Retinal pigment epithelial cell (primary cell): ENCODE data around the gene ABHD16A.

Experiments used
- DNase-seq: peaks from one replicate; pipeline ENCODE4 v3.0.0-alpha.2; 2010; ENCODE audit warnings: low read depth
- H3K4me3 ChIP-seq: 2 replicates; pipeline ENCODE4 v1.5.1; 2011; ENCODE audit warnings: mild to moderate bottlenecking, low read length, control low read depth, moderate library complexity
- TF ChIP-seq, protein P1 (sequence below): conservative IDR thresholded peaks from 2 replicates; pipeline ENCODE4 v1.5.1; 2011; ENCODE audit warnings: low read depth, low read length, control low read depth, inconsistent platforms

Gene ABHD16A

DNA sequence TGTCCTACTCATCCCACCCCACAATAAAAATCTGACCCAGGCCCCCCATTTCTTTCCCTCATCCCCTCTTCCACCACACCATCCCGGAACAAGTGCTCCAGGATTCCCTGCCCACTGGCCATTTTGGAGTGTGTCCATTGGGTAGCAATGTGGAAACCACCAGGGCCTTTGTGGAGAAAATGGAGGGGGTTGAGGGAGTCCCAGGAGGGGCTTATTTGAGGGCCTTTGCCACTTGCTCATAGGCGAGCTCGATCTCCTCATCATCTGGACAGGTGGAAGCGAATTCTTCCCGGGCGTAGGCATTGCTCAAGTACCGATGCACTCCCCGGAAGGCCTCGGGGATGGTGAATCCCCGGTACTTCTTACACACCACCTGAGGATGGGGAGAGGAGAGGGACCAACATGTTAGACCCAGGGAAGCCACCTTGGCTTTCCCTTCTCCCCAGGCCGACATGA, 27.5 kb upstream of the ABHD16A start:
- peak overlapping the region; percentile 72 for H3K4me3 ChIP-seq
- no peak for DNase-seq
- TF ChIP-seq, protein P1, sequence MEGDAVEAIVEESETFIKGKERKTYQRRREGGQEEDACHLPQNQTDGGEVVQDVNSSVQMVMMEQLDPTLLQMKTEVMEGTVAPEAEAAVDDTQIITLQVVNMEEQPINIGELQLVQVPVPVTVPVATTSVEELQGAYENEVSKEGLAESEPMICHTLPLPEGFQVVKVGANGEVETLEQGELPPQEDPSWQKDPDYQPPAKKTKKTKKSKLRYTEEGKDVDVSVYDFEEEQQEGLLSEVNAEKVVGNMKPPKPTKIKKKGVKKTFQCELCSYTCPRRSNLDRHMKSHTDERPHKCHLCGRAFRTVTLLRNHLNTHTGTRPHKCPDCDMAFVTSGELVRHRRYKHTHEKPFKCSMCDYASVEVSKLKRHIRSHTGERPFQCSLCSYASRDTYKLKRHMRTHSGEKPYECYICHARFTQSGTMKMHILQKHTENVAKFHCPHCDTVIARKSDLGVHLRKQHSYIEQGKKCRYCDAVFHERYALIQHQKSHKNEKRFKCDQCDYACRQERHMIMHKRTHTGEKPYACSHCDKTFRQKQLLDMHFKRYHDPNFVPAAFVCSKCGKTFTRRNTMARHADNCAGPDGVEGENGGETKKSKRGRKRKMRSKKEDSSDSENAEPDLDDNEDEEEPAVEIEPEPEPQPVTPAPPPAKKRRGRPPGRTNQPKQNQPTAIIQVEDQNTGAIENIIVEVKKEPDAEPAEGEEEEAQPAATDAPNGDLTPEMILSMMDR = no peak

DNA sequence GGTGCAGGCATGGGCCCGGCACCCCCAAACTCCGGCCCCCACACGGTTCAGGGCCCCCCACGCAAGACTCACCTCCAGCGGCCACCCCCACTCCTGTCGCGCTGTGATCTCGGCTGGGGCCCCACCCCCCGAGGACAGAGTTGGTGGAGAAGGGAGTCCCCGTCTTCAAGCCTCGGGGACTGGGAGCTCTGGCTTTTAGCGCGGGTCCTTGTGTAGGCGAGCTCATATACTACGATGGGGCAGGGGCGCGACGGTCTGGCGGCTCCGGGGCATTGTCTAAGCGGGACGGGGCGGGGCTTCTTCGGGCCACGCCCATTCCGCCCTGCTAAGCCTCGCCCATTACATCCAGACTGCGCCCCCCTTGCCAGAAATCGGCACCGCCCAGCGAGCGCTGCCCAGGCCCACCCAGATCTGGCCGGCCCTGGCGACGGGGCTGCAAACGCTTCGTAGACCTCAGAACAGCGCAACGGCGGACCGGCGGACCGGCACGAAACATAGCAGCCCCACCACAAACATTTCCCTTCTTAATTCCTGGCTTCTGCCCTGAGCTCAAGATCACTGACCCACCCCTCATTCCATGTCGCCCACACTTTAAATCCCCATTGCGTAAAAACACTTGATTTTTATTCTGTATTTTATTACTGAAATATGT, 27.0 kb upstream of the ABHD16A start:
- H3K4me3 ChIP-seq = peak overlapping the region; percentile 72
- TF ChIP-seq, protein P1 = no peak
- no peak for DNase-seq

DNA sequence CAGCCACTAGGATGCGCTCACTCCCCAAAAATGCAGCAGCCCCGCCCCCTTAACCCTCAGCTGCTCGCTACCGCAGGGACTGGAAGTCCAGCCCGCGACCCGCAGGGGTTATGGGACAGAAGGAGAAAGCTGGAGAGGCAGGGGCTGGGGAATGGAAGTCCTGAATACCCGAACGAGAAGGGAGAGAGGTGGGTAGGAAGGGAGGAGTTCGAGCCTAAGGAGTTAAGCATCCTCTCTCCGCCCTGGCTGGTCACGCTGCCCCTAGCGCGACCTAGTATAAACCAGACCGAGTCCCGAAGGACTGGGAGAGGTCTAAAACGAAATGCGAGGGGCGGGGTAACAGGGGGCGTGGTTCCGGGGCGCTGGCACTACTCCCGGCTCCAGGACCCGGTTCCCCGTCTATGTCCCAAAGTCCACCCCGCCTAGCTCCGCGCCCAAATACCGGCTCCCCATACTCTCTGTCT, 26.4 kb upstream of the ABHD16A start:
- TF ChIP-seq, protein P1 = no peak
- no peak for DNase-seq
- H3K4me3 ChIP-seq = peak overlapping the region; percentile 72

GRCh38 chr6:31728767-31729514, 25.8 kb upstream of the ABHD16A start, which contains the start of gene DDAH2:
Gene DDAH2, minus strand, starts transcription at chr6:31729299. Its CDS starts 138 bp downstream, at chr6:31729161.
- DNase-seq = no peak
- peak within 1 kb of the TSS; percentile 72 for H3K4me3 ChIP-seq

DNA sequence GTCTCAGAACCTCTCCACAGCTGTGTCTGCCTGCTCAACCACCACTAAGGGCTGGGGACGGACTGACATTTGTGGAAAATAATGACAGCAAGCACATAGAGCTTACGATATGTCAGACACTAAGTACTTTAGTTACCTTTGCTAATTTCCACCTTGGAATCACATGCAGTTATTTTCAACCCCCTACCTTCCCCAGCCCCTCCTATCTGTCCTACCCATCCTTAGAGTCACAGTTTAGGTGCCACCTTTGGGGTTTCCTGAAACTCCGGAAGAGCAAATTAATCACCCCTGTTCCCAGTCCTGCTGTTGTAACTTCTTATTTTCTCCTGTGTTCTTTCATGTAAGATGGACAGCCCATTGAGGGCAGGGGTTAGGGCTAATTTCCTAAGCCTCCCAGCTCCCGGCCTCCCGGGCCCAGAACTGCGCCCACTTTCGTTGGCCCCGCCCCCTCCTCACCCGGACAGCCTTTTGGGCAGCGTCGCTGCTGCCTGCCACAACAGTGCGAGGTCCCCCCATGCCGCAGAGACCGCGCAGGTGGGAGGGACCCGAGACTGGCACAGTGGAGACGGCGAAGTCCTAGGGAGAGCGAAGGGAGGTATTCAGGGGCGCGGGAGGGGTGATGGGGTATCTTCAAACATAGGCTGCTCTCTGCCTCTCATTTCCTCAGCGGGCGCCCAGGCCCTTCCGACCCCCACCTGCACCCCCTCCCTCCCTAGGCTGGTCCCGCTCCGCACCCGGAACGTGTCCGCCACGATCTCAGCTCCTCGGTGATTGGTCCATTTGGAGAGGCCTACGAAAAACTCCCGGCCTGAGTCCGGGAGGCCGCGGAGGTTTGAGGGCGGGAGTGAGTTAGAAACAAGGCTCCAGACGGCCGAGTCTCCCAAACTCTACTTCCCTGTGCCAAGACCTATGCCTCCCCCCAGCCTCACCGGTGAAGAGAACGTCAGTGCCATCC, 24.9 kb upstream of the ABHD16A start:
- TF ChIP-seq, protein P1 = no peak
- peak overlapping the region; percentile 72 for H3K4me3 ChIP-seq
- DNase-seq = no peak

More at GRCh38 chr6:31728767-31729514, 25.8 kb upstream of the ABHD16A start, which contains the start of gene DDAH2:
- TF ChIP-seq, protein P1 = peak; percentile 57

DNA sequence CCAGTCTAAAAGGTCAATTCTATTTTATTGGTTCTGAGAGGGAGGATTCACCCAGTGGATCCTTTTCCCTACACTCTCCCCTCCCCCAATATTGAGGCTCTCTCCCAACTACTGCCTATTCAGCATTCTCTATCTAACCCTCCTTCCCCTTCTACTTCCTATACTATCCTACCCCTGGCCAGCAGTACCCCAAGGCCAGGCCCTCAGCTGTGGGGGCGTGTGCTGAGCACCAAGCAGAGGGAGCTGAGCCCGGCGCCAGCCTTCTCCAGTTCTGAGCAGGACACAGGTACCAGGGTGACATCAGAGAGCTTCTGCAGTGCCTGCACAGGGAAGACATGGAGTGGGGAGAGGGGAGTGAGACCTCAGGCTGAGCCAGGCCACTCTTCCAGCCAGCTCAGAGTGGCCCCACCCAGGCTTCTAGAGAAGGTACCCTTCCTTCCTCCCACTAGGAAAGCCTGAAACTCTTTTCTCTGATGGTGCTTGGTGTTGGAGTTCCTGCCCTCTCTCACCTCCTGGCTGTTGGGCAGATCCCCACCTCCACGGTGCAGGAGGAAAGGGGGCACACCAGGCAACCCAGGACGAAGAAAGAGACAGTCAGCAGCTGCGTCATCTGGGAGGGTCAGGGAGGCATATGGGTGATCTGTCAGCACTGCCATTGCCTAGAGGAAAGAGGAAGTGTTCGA, 24.1 kb upstream of the ABHD16A start:
- no peak overlapping the region for H3K4me3 ChIP-seq
- TF ChIP-seq, protein P1 = no peak
- no peak for DNase-seq
